ENCODE measurements around the gene DNAJC12.
"Not testable (repeated sequence)": the region's sequence is repeated elsewhere in the genome, so short reads cannot be mapped to it uniquely, and the experiment has no call there.

DNAJC12 gene

DNA sequence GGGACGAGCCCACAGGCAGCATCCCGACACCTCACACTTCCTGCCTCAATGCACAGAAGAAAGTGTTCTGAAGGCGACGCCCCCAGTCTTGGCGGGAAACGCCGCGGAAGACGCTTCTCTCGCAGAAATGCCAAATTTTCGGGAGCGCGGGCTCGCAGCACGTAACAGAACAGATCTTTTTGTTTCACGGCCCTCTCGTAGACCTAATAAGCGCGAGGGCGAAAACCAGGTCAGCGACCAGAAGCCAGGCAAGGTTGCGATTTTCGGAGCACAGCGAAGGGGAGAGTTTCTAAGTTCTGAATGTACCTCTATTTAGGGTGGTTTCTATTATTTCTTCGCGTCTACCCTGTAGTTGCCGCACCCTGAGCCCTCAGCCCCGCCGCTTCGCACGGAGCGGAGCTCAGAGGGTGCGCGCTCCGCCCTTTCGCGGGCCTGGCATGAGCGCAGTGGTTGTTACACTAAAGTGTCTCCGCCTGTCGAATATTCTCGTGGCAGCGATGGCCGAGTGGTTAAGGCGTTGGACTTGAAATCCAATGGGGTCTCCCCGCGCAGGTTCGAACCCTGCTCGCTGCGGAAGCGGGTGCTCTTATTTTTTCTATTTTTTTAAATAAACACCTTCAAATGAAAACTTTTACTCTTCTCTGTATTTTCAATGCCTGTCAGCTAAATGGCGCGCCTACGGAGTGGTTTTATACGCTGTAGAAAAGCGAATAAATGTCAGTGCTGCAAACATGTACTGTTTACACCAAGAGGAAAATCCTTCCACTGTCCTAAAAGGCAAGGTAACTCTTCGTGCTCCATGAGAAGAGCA is 73.8 kb downstream of the DNAJC12 start:
- DNase-seq (ENCODE audit: low read depth, low spot score), result peak; percentile 89

DNA sequence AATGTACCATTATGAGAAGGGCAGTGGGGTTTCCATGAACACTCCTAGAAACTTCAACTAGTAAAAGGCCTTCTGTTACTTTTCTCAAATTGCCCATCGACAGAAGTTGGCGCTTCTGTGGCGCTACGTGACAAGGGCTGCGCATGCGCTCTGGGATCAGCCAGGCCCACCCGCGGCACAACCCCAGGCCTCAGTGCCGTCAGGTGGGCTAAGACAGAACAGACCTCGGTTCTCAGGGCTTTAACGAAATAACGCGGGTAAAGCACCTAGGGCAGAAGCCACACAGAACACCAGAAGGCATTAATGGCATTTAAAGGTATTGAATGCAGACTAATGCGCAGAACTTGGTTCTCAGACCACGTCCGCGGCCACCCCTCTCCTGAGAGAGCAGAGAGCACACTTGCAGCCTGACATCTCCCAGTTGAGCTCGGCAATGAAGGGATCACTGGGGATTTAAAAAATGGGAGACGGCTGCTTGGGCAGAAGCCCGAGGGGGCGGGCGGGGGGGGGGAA is 74.4 kb downstream of the DNAJC12 start:
- peak; percentile 65 for DNase-seq (ENCODE audit: low read depth, low spot score)

DNA sequence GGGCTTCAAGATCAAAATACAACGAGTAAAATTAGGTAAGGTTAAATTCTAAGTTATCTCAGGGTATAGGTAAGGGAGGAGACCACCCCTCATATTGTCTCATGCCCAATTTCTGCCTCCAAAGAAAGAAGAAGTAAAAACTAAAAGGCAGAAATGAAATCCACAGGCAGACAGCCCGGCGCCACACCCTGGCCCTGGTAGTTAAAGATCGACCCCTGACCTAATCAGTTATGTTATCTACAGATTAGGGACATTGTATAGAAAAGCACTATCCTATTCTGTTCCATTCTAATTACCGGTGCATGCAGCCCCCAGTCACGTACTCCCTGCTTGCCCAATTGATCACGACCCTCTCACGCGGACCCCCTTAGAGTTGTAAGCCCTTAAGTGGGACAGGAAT is 75.4 kb downstream of the DNAJC12 start:
- DNase-seq (ENCODE audit: low read depth, low spot score), result not testable (repeated sequence)

DNA sequence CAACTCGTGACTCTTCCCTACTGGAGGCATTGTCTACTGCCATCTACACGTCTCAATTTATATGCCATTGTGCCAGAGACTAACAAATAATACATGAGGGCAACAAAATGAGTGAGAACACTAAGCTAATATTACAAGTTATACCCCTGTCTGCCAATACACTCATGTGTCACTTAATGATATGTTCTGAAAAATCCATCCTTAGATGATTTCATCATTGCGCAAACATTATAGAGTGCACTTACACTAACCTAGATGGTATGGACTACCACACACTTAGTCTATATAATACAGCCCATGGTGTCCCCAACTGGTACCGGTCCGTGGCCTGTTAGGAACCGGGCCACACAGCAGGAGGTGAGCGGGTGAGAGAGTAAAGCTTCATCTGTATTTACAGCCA is 77.7 kb downstream of the DNAJC12 start:
- DNase-seq (ENCODE audit: low read depth, low spot score), result no peak
